Neural progenitor cell (in vitro differentiated cells): ENCODE results near the gene CDC42. TPM values are rescaled to one million over a fixed set of nuclear protein-coding genes. Genes with fewer than 3 reads are reported as not detected.

Experiments
- DNase-seq: peaks from one replicate; pipeline ENCODE4 v3.0.0-alpha.2; 2016; ENCODE audit warnings: low spot score
- H2AFZ ChIP-seq: fragments of 200-600 bp; sonication (generic); replicated peaks from 2 replicates; pipeline ENCODE4 v1.6.1; 2016; ENCODE audit warnings: antibody characterized with exemption
- H3F3A ChIP-seq: fragments of 200-600 bp; sonication (generic); 2 replicates; pipeline ENCODE4 v1.6.1; 2016; ENCODE audit warnings: antibody characterized with exemption, low read depth
- H3K27ac ChIP-seq: fragments of 200-600 bp; sonication (generic); 2 replicates; pipeline ENCODE4 v1.5.1; 2016; ENCODE audit warnings: mild to moderate bottlenecking
- H3K27me3 ChIP-seq: fragments of 200-600 bp; sonication (generic); 2 replicates; pipeline ENCODE4 v1.6.1; 2016; ENCODE audit warnings: mild to moderate bottlenecking, moderate library complexity
- H3K36me3 ChIP-seq: fragments of 200-600 bp; sonication (generic); 2 replicates; pipeline ENCODE4 v1.5.1; 2016
- H3K4me1 ChIP-seq: fragments of 200-600 bp; sonication (generic); 2 replicates; pipeline ENCODE4 v1.6.1; 2016; ENCODE audit warnings: mixed run types
- H3K4me2 ChIP-seq: fragments of 200-600 bp; sonication (generic); 2 replicates; pipeline ENCODE4 v1.6.1; 2016
- H3K4me3 ChIP-seq: fragments of 200-600 bp; sonication (generic); 2 replicates; pipeline ENCODE4 v1.5.1; 2016
- H3K79me2 ChIP-seq: fragments of 200-600 bp; sonication (generic); 2 replicates; pipeline ENCODE4 v1.6.1; 2016; ENCODE audit warnings: low read depth
- H3K9ac ChIP-seq: fragments of 200-600 bp; sonication (generic); 2 replicates; pipeline ENCODE4 v1.6.1; 2016
- H3K9me3 ChIP-seq: fragments of 200-600 bp; sonication (generic); 2 replicates; pipeline ENCODE4 v1.5.1; 2016; ENCODE audit warnings: low read depth
- H4K20me1 ChIP-seq: fragments of 200-600 bp; sonication (generic); 2 replicates; pipeline ENCODE4 v1.6.1; 2016; ENCODE audit warnings: low read depth
- H3K27ac Mint-ChIP-seq: 3 replicates; pipeline ENCODE4 v1.8.0; 2021; ENCODE audit warnings: mixed read lengths
- H3K27me3 Mint-ChIP-seq: 2 replicates; pipeline ENCODE4 v1.8.0; 2022; ENCODE audit warnings: low read depth, mild to moderate bottlenecking, inconsistent platforms, moderate library complexity, mixed read lengths; ENCODE audit not compliant: insufficient read depth
- H3K36me3 Mint-ChIP-seq: 3 replicates; pipeline ENCODE4 v1.8.0; 2021; ENCODE audit warnings: mixed read lengths
- H3K4me1 Mint-ChIP-seq: 3 replicates; pipeline ENCODE4 v1.8.0; 2021; ENCODE audit warnings: mixed read lengths
- H3K4me3 Mint-ChIP-seq: 3 replicates; pipeline ENCODE4 v1.8.0; 2021; ENCODE audit warnings: mild to moderate bottlenecking, moderate library complexity, mixed read lengths
- H3K9me3 Mint-ChIP-seq: 3 replicates; pipeline ENCODE4 v1.8.0; 2020; ENCODE audit warnings: mixed read lengths
- CTCF ChIP-seq: fragments of 200-600 bp; sonication (generic); IDR thresholded peaks from 2 replicates; pipeline ENCODE4 v1.5.1; 2017; ENCODE audit warnings: antibody characterized with exemption, mild to moderate bottlenecking
- EZH2 ChIP-seq: fragments of 200-600 bp; sonication (generic); IDR thresholded peaks from 2 replicates; pipeline ENCODE4 v1.6.1; 2017; ENCODE audit warnings: antibody characterized with exemption, mild to moderate bottlenecking, moderate library complexity
- EZH2phosphoT487 ChIP-seq: fragments of 200-600 bp; sonication (generic); IDR thresholded peaks from 2 replicates; pipeline ENCODE4 v1.6.1; 2017; ENCODE audit warnings: antibody characterized with exemption
- total RNA-seq: library from RNA; depleted of rRNA; stranded (reverse); fragments of >200 nt; gene quantifications from 2 replicates; pipeline ENCODE4 v1.2.3, GENCODE V29; 2015; ENCODE audit warnings: low replicate concordance

CDC42 gene
- total RNA-seq, 1 donor from 2014 or later = 348 TPM

- TF ChIP-seq EZH2 (no peak), CTCF (no peak), EZH2phosphoT487 (no peak)
- H3K27ac Mint-ChIP-seq = peak overlapping the region; percentile 99
- H3K79me2 ChIP-seq = peaks cover 57% of the 10 kb centered on the region
Measured at GRCh38 chr1:22053861-22054770, 1.6 kb downstream of the CDC42 start.

GRCh38 chr1:22055463-22055862 is 3.0 kb downstream of the CDC42 start:
- H3K4me1 Mint-ChIP-seq = peaks cover 14% of the 10 kb centered on the region
- no peaks in the 10 kb centered on the region for H3K4me1 ChIP-seq
- no peak overlapping the region for H3K9ac ChIP-seq
- peaks cover 3% of the 10 kb centered on the region for H3K27me3 Mint-ChIP-seq
- H3K4me3 ChIP-seq = no peak overlapping the region
- no peak overlapping the region for H3K4me2 ChIP-seq
- peak overlapping the region; percentile 24 for H3K4me3 Mint-ChIP-seq
- H3K36me3 Mint-ChIP-seq = peaks cover 14% of the 10 kb centered on the region
- no peaks in the 10 kb centered on the region for H3K36me3 ChIP-seq
- no peak overlapping the region for H3K27ac Mint-ChIP-seq
- H4K20me1 ChIP-seq = peaks cover 66% of the 10 kb centered on the region
- H3K9me3 Mint-ChIP-seq = no peaks in the 10 kb centered on the region
- no peak for DNase-seq
- no peak overlapping the region for H3K27ac ChIP-seq
- H2AFZ ChIP-seq = no peak overlapping the region
- peaks cover 25% of the 10 kb centered on the region for H3F3A ChIP-seq
- H3K27me3 ChIP-seq = no peaks in the 10 kb centered on the region
- TF ChIP-seq EZH2 (no peak), CTCF (no peak), EZH2phosphoT487 (no peak)
- peaks cover 71% of the 10 kb centered on the region for H3K79me2 ChIP-seq
- H3K9me3 ChIP-seq = no peaks in the 10 kb centered on the region

More at GRCh38 chr1:22053861-22054770, 1.6 kb downstream of the CDC42 start:
- Histone ChIP-seq H3K4me1 (no peaks in the 10 kb centered on the region), H3K4me3 (peak overlapping the region; percentile 71), H3K9me3 (no peaks in the 10 kb centered on the region), H4K20me1 (peaks cover 53% of the 10 kb centered on the region), H3K36me3 (no peaks in the 10 kb centered on the region), H3K4me2 (peak overlapping the region; percentile 81), H2AFZ (no peak overlapping the region), H3K9ac (peak overlapping the region; percentile 73), H3K27me3 (no peaks in the 10 kb centered on the region), H3K27ac (peak overlapping the region; percentile 93), H3F3A (peaks cover 25% of the 10 kb centered on the region)
- DNase-seq = no peak
- Mint-ChIP-seq H3K4me1 (peaks cover 14% of the 10 kb centered on the region), H3K36me3 (peaks cover 14% of the 10 kb centered on the region), H3K9me3 (no peaks in the 10 kb centered on the region), H3K27me3 (peaks cover 3% of the 10 kb centered on the region), H3K4me3 (peak overlapping the region; percentile 99)

GRCh38 chr1:22056043-22056442 is 3.5 kb downstream of the CDC42 start:
- Histone ChIP-seq H4K20me1 (peaks cover 72% of the 10 kb centered on the region), H3K4me3 (no peak overlapping the region), H3K9me3 (no peaks in the 10 kb centered on the region), H3K27me3 (no peaks in the 10 kb centered on the region), H3K36me3 (no peaks in the 10 kb centered on the region), H3F3A (peaks cover 25% of the 10 kb centered on the region), H3K4me2 (no peak overlapping the region), H2AFZ (no peak overlapping the region), H3K4me1 (no peaks in the 10 kb centered on the region), H3K79me2 (peaks cover 77% of the 10 kb centered on the region), H3K27ac (no peak overlapping the region), H3K9ac (no peak overlapping the region)
- no peak for DNase-seq
- Mint-ChIP-seq H3K4me3 (no peak overlapping the region), H3K36me3 (peaks cover 15% of the 10 kb centered on the region), H3K4me1 (peaks cover 14% of the 10 kb centered on the region), H3K27me3 (peaks cover 3% of the 10 kb centered on the region), H3K27ac (no peak overlapping the region), H3K9me3 (no peaks in the 10 kb centered on the region)
- TF ChIP-seq EZH2 (no peak), CTCF (no peak), EZH2phosphoT487 (no peak)
